ENCODE data around the gene OR6F1.
"Not testable (repeated sequence)": the region's sequence is repeated elsewhere in the genome, so short reads cannot be mapped to it uniquely, and the experiment has no call there.

The OR6F1 gene

GRCh38 chr1:247713753-247714152 lies 2.7 kb downstream of the OR6F1 start:
- no CpG with 5 or more reads among the region's 7 CpGs for WGBS (ENCODE audit: extremely low coverage, insufficient coverage, low lambda C conversion rate)
- Histone ChIP-seq H4K5ac (ENCODE audit: low read length) (no peak overlapping the region), H2BK5ac (ENCODE audit: low read length) (no peak overlapping the region), H3K36me3 (ENCODE audit: control insufficient read depth, insufficient read depth, low read length) (no peaks in the 10 kb centered on the region), H3K4me1 (ENCODE audit: control insufficient read depth, low read depth, low read length) (no peaks in the 10 kb centered on the region), H2BK120ac (ENCODE audit: low read depth, low read length) (no peak overlapping the region), H3K18ac (ENCODE audit: low read length) (no peak overlapping the region), H3K27ac (ENCODE audit: low read depth, low read length) (no peak overlapping the region), H3K4me3 (ENCODE audit: low read length) (no peak overlapping the region), H2BK15ac (replicated peaks; ENCODE audit: low read depth) (no peak overlapping the region), H3K9ac (ENCODE audit: low read length) (no peak overlapping the region), H3K23ac (ENCODE audit: low read length) (no peak overlapping the region), H3K56ac (ENCODE audit: low read length) (no peak overlapping the region), H3K4me2 (ENCODE audit: low read length) (no peak overlapping the region), H3K4ac (ENCODE audit: low read depth, low read length) (no peak overlapping the region), H2AK5ac (ENCODE audit: low read length) (no peak overlapping the region), H3K79me2 (ENCODE audit: control insufficient read depth, insufficient read depth, low read length) (no peaks in the 10 kb centered on the region), H3K79me1 (ENCODE audit: low read length) (no peaks in the 10 kb centered on the region), H4K8ac (ENCODE audit: low read depth, low read length) (no peak overlapping the region), H3K27me3 (ENCODE audit: insufficient read depth, low read length, poor library complexity) (no peaks in the 10 kb centered on the region)
- DNase-seq, result no peak

GRCh38 chr1:247710681-247711080 lies 5.8 kb downstream of the OR6F1 start:
- H2BK5ac ChIP-seq (ENCODE audit: low read length); H3K18ac ChIP-seq (ENCODE audit: low read length); DNase-seq; H3K36me3 ChIP-seq (ENCODE audit: control insufficient read depth, insufficient read depth, low read length); H2AK5ac ChIP-seq (ENCODE audit: low read length); H3K4me2 ChIP-seq (ENCODE audit: low read length); H3K27me3 ChIP-seq (ENCODE audit: insufficient read depth, low read length, poor library complexity); H3K56ac ChIP-seq (ENCODE audit: low read length); H3K23ac ChIP-seq (ENCODE audit: low read length); H4K8ac ChIP-seq (ENCODE audit: low read depth, low read length); H4K5ac ChIP-seq (ENCODE audit: low read length); H3K4ac ChIP-seq (ENCODE audit: low read depth, low read length); H3K79me2 ChIP-seq (ENCODE audit: control insufficient read depth, insufficient read depth, low read length); H3K9ac ChIP-seq (ENCODE audit: low read length); H3K27ac ChIP-seq (ENCODE audit: low read depth, low read length); H3K79me1 ChIP-seq (ENCODE audit: low read length); H2BK15ac ChIP-seq (replicated peaks; ENCODE audit: low read depth); H2BK120ac ChIP-seq (ENCODE audit: low read depth, low read length); H3K4me1 ChIP-seq (ENCODE audit: control insufficient read depth, low read depth, low read length); H3K4me3 ChIP-seq (ENCODE audit: low read length): not testable (repeated sequence)
- WGBS (ENCODE audit: extremely low coverage, insufficient coverage, low lambda C conversion rate), result no CpG with 5 or more reads among the region's 8 CpGs

GRCh38 chr1:247701338-247701737 lies 15.1 kb downstream of the OR6F1 start:
- Histone ChIP-seq H3K56ac (ENCODE audit: low read length) (no peak overlapping the region), H3K4me1 (ENCODE audit: control insufficient read depth, low read depth, low read length) (no peaks in the 10 kb centered on the region), H2BK120ac (ENCODE audit: low read depth, low read length) (no peak overlapping the region), H3K27ac (ENCODE audit: low read depth, low read length) (no peak overlapping the region), H4K8ac (ENCODE audit: low read depth, low read length) (no peak overlapping the region), H3K4me2 (ENCODE audit: low read length) (no peak overlapping the region), H3K79me1 (ENCODE audit: low read length) (no peaks in the 10 kb centered on the region), H2BK5ac (ENCODE audit: low read length) (no peak overlapping the region), H3K18ac (ENCODE audit: low read length) (no peak overlapping the region), H3K23ac (ENCODE audit: low read length) (no peak overlapping the region), H3K79me2 (ENCODE audit: control insufficient read depth, insufficient read depth, low read length) (no peaks in the 10 kb centered on the region), H2BK15ac (replicated peaks; ENCODE audit: low read depth) (no peak overlapping the region), H3K4me3 (ENCODE audit: low read length) (no peak overlapping the region), H2AK5ac (ENCODE audit: low read length) (no peak overlapping the region), H3K4ac (ENCODE audit: low read depth, low read length) (no peak overlapping the region), H3K36me3 (ENCODE audit: control insufficient read depth, insufficient read depth, low read length) (no peaks in the 10 kb centered on the region), H4K5ac (ENCODE audit: low read length) (no peak overlapping the region), H3K9ac (ENCODE audit: low read length) (no peak overlapping the region), H3K27me3 (ENCODE audit: insufficient read depth, low read length, poor library complexity) (no peaks in the 10 kb centered on the region)
- WGBS (ENCODE audit: extremely low coverage, insufficient coverage, low lambda C conversion rate), result no CpG with 5 or more reads among the region's 1 CpG
- DNase-seq, result no peak

- H2AK5ac ChIP-seq (ENCODE audit: low read length), result no peak overlapping the region
- DNase-seq, result peak; percentile 87
- H2BK120ac ChIP-seq (ENCODE audit: low read depth, low read length), result no peak overlapping the region
- no peak overlapping the region for H3K4me3 ChIP-seq (ENCODE audit: low read length)
- no peak overlapping the region for H3K56ac ChIP-seq (ENCODE audit: low read length)
- no peak overlapping the region for H4K8ac ChIP-seq (ENCODE audit: low read depth, low read length)
- H3K36me3 ChIP-seq (ENCODE audit: control insufficient read depth, insufficient read depth, low read length), result no peaks in the 10 kb centered on the region
- no CpG with 5 or more reads among the region's 7 CpGs for WGBS (ENCODE audit: extremely low coverage, insufficient coverage, low lambda C conversion rate)
- no peaks in the 10 kb centered on the region for H3K4me1 ChIP-seq (ENCODE audit: control insufficient read depth, low read depth, low read length)
- H3K27ac ChIP-seq (ENCODE audit: low read depth, low read length), result no peak overlapping the region
- H3K79me2 ChIP-seq (ENCODE audit: control insufficient read depth, insufficient read depth, low read length), result no peaks in the 10 kb centered on the region
- H3K18ac ChIP-seq (ENCODE audit: low read length), result no peak overlapping the region
- H2BK15ac ChIP-seq (replicated peaks; ENCODE audit: low read depth), result no peak overlapping the region
- no peak overlapping the region for H3K9ac ChIP-seq (ENCODE audit: low read length)
- no peak overlapping the region for H3K4me2 ChIP-seq (ENCODE audit: low read length)
- H2BK5ac ChIP-seq (ENCODE audit: low read length), result no peak overlapping the region
- no peak overlapping the region for H3K23ac ChIP-seq (ENCODE audit: low read length)
- no peaks in the 10 kb centered on the region for H3K27me3 ChIP-seq (ENCODE audit: insufficient read depth, low read length, poor library complexity)
- H4K5ac ChIP-seq (ENCODE audit: low read length), result no peak overlapping the region
- no peak overlapping the region for H3K4ac ChIP-seq (ENCODE audit: low read depth, low read length)
- no peaks in the 10 kb centered on the region for H3K79me1 ChIP-seq (ENCODE audit: low read length)
Measured at GRCh38 chr1:247681288-247681897, 35.1 kb downstream of the OR6F1 start.

GRCh38 chr1:247680171-247680570 lies 36.3 kb downstream of the OR6F1 start:
- Histone ChIP-seq H3K4ac (ENCODE audit: low read depth, low read length) (no peak overlapping the region), H3K23ac (ENCODE audit: low read length) (no peak overlapping the region), H2BK5ac (ENCODE audit: low read length) (no peak overlapping the region), H3K79me2 (ENCODE audit: control insufficient read depth, insufficient read depth, low read length) (no peaks in the 10 kb centered on the region), H3K4me2 (ENCODE audit: low read length) (no peak overlapping the region), H3K79me1 (ENCODE audit: low read length) (no peaks in the 10 kb centered on the region), H2BK15ac (replicated peaks; ENCODE audit: low read depth) (no peak overlapping the region), H2BK120ac (ENCODE audit: low read depth, low read length) (no peak overlapping the region), H3K4me1 (ENCODE audit: control insufficient read depth, low read depth, low read length) (no peaks in the 10 kb centered on the region), H3K9ac (ENCODE audit: low read length) (no peak overlapping the region), H3K56ac (ENCODE audit: low read length) (no peak overlapping the region), H3K36me3 (ENCODE audit: control insufficient read depth, insufficient read depth, low read length) (no peaks in the 10 kb centered on the region), H3K27ac (ENCODE audit: low read depth, low read length) (no peak overlapping the region), H3K27me3 (ENCODE audit: insufficient read depth, low read length, poor library complexity) (no peaks in the 10 kb centered on the region), H4K5ac (ENCODE audit: low read length) (no peak overlapping the region), H4K8ac (ENCODE audit: low read depth, low read length) (no peak overlapping the region), H3K18ac (ENCODE audit: low read length) (no peak overlapping the region), H2AK5ac (ENCODE audit: low read length) (no peak overlapping the region), H3K4me3 (ENCODE audit: low read length) (no peak overlapping the region)
- no CpG with 5 or more reads among the region's 4 CpGs for WGBS (ENCODE audit: extremely low coverage, insufficient coverage, low lambda C conversion rate)
- DNase-seq, result no peak

GRCh38 chr1:247679639-247680038 lies 36.8 kb downstream of the OR6F1 start, which contains the start of gene OR13G1:
TSS of gene OR13G1 (minus strand) at chr1:247679739. CDS start at chr1:247673041, 6,698 bp downstream.
- Histone ChIP-seq H3K4me1 (ENCODE audit: control insufficient read depth, low read depth, low read length) (no peaks in the 10 kb centered on the region), H3K27me3 (ENCODE audit: insufficient read depth, low read length, poor library complexity) (no peaks in the 10 kb centered on the region), H2BK5ac (ENCODE audit: low read length) (no peak within 1 kb of the TSS), H3K36me3 (ENCODE audit: control insufficient read depth, insufficient read depth, low read length) (no peaks in the 10 kb centered on the region), H2BK120ac (ENCODE audit: low read depth, low read length) (no peak within 1 kb of the TSS), H2AK5ac (ENCODE audit: low read length) (no peak within 1 kb of the TSS), H3K9ac (ENCODE audit: low read length) (no peak within 1 kb of the TSS), H3K79me2 (ENCODE audit: control insufficient read depth, insufficient read depth, low read length) (no peaks in the 10 kb centered on the region), H2BK15ac (replicated peaks; ENCODE audit: low read depth) (no peak within 1 kb of the TSS), H3K4me2 (ENCODE audit: low read length) (no peak within 1 kb of the TSS), H3K4me3 (ENCODE audit: low read length) (no peak within 1 kb of the TSS), H3K4ac (ENCODE audit: low read depth, low read length) (no peak within 1 kb of the TSS), H3K27ac (ENCODE audit: low read depth, low read length) (no peak within 1 kb of the TSS), H3K79me1 (ENCODE audit: low read length) (no peaks in the 10 kb centered on the region), H4K8ac (ENCODE audit: low read depth, low read length) (no peak within 1 kb of the TSS), H3K23ac (ENCODE audit: low read length) (no peak within 1 kb of the TSS), H3K18ac (ENCODE audit: low read length) (no peak within 1 kb of the TSS), H3K56ac (ENCODE audit: low read length) (no peak within 1 kb of the TSS), H4K5ac (ENCODE audit: low read length) (no peak within 1 kb of the TSS)
- no peak for DNase-seq
- no CpG with 5 or more reads among the region's 1 CpG for WGBS (ENCODE audit: extremely low coverage, insufficient coverage, low lambda C conversion rate)

Measured in mesendoderm (in vitro differentiated cells).